SHP77 treated with DMSO at 0.1 percent for 48 hours (cell line): Measurements from ENCODE around the gene LACTBL1.

Experiments used
- DNase-seq: peaks from one replicate; lab custom pipeline; 2025; lab: John Stamatoyannopoulos, UW

Gene LACTBL1

GRCh38 chr1:22913421-22914141, 59.1 kb downstream of the LACTBL1 start:
- DNase-seq = no peak

- no peak for DNase-seq
These were observed 60.4 kb downstream of the LACTBL1 start for GRCh38 chr1:22912311-22912710.

- no peak for DNase-seq
These were observed 61.5 kb downstream of the LACTBL1 start for GRCh38 chr1:22910986-22911651.

GRCh38 chr1:22910286-22910685, 62.4 kb downstream of the LACTBL1 start:
- DNase-seq = no peak

GRCh38 chr1:22908880-22909426, 63.7 kb downstream of the LACTBL1 start:
- no peak for DNase-seq

- DNase-seq = no peak
These were observed 65.1 kb downstream of the LACTBL1 start for GRCh38 chr1:22907528-22907927.

- no peak for DNase-seq
These were observed 65.7 kb downstream of the LACTBL1 start for GRCh38 chr1:22906968-22907367.

GRCh38 chr1:22903113-22903512, 69.6 kb downstream of the LACTBL1 start:
- no peak for DNase-seq
